ENCODE results near the gene ZDHHC3. TPM values are rescaled to one million over a fixed set of nuclear protein-coding genes. Genes with fewer than 3 reads are reported as not detected.

The ZDHHC3 gene
- total RNA-seq, 1 experiment from 2014 or later = 58.0 TPM

DNA sequence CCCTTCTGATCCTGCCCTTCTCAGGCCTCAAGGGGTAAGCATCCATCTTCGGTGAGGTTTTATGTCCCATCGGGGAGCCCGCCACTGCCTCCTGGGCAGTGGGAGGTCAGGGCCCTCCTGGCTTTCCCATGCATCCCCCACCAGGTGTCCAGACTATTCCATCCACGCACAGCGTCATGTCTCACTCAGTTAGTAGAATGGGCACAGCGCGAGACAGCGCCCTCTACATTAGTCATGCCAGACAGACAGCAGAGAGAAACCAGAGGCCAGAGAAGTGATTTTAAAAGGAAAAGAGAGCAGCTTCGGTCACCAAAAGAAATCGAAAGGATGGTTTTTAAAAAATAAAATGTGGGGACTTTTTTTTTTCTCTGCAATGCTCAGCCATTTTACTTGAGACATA lies 49.8 kb downstream of the ZDHHC3 start (continued):
- TF ChIP-seq, protein P1, sequence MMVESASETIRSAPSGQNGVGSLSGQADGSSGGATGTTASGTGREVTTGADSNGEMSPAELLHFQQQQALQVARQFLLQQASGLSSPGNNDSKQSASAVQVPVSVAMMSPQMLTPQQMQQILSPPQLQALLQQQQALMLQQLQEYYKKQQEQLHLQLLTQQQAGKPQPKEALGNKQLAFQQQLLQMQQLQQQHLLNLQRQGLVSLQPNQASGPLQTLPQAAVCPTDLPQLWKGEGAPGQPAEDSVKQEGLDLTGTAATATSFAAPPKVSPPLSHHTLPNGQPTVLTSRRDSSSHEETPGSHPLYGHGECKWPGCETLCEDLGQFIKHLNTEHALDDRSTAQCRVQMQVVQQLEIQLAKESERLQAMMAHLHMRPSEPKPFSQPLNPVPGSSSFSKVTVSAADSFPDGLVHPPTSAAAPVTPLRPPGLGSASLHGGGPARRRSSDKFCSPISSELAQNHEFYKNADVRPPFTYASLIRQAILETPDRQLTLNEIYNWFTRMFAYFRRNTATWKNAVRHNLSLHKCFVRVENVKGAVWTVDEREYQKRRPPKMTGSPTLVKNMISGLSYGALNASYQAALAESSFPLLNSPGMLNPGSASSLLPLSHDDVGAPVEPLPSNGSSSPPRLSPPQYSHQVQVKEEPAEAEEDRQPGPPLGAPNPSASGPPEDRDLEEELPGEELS (CRISPR knock-in tag; IDR thresholded peaks at IDR 0.05) = no peak
- TF ChIP-seq, protein P2, sequence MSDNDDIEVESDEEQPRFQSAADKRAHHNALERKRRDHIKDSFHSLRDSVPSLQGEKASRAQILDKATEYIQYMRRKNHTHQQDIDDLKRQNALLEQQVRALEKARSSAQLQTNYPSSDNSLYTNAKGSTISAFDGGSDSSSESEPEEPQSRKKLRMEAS (CRISPR knock-in tag; IDR thresholded peaks at IDR 0.05) = no peak
- no peak for TF ChIP-seq ZNF232 (CRISPR knock-in tag; IDR thresholded peaks at IDR 0.05)
- TF ChIP-seq HMGA2 (CRISPR knock-in tag; IDR thresholded peaks at IDR 0.05) = no peak
- TF ChIP-seq EMX1 (CRISPR knock-in tag; IDR thresholded peaks at IDR 0.05) = no peak
- TF ChIP-seq NR3C1 (CRISPR knock-in tag; conservative IDR thresholded peaks at IDR 0.05; ENCODE audit: low read depth) = no peak
- TF ChIP-seq, protein P3, sequence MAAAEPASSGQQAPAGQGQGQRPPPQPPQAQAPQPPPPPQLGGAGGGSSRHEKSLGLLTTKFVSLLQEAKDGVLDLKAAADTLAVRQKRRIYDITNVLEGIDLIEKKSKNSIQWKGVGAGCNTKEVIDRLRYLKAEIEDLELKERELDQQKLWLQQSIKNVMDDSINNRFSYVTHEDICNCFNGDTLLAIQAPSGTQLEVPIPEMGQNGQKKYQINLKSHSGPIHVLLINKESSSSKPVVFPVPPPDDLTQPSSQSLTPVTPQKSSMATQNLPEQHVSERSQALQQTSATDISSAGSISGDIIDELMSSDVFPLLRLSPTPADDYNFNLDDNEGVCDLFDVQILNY (CRISPR knock-in tag; IDR thresholded peaks at IDR 0.05) = no peak
- TF ChIP-seq ZNF423 (CRISPR knock-in tag; IDR thresholded peaks at IDR 0.05) = no peak
- no peak for TF ChIP-seq ZNF317 (CRISPR knock-in tag; IDR thresholded peaks at IDR 0.05; ENCODE audit: borderline replicate concordance, low read depth)
- TF ChIP-seq, protein P4, sequence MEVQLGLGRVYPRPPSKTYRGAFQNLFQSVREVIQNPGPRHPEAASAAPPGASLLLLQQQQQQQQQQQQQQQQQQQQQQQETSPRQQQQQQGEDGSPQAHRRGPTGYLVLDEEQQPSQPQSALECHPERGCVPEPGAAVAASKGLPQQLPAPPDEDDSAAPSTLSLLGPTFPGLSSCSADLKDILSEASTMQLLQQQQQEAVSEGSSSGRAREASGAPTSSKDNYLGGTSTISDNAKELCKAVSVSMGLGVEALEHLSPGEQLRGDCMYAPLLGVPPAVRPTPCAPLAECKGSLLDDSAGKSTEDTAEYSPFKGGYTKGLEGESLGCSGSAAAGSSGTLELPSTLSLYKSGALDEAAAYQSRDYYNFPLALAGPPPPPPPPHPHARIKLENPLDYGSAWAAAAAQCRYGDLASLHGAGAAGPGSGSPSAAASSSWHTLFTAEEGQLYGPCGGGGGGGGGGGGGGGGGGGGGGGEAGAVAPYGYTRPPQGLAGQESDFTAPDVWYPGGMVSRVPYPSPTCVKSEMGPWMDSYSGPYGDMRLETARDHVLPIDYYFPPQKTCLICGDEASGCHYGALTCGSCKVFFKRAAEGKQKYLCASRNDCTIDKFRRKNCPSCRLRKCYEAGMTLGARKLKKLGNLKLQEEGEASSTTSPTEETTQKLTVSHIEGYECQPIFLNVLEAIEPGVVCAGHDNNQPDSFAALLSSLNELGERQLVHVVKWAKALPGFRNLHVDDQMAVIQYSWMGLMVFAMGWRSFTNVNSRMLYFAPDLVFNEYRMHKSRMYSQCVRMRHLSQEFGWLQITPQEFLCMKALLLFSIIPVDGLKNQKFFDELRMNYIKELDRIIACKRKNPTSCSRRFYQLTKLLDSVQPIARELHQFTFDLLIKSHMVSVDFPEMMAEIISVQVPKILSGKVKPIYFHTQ (CRISPR knock-in tag; IDR thresholded peaks at IDR 0.05) = no peak
- TF ChIP-seq, protein P5, sequence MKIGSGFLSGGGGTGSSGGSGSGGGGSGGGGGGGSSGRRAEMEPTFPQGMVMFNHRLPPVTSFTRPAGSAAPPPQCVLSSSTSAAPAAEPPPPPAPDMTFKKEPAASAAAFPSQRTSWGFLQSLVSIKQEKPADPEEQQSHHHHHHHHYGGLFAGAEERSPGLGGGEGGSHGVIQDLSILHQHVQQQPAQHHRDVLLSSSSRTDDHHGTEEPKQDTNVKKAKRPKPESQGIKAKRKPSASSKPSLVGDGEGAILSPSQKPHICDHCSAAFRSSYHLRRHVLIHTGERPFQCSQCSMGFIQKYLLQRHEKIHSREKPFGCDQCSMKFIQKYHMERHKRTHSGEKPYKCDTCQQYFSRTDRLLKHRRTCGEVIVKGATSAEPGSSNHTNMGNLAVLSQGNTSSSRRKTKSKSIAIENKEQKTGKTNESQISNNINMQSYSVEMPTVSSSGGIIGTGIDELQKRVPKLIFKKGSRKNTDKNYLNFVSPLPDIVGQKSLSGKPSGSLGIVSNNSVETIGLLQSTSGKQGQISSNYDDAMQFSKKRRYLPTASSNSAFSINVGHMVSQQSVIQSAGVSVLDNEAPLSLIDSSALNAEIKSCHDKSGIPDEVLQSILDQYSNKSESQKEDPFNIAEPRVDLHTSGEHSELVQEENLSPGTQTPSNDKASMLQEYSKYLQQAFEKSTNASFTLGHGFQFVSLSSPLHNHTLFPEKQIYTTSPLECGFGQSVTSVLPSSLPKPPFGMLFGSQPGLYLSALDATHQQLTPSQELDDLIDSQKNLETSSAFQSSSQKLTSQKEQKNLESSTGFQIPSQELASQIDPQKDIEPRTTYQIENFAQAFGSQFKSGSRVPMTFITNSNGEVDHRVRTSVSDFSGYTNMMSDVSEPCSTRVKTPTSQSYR (CRISPR knock-in tag; IDR thresholded peaks at IDR 0.05) = no peak
- TF ChIP-seq, protein P6, sequence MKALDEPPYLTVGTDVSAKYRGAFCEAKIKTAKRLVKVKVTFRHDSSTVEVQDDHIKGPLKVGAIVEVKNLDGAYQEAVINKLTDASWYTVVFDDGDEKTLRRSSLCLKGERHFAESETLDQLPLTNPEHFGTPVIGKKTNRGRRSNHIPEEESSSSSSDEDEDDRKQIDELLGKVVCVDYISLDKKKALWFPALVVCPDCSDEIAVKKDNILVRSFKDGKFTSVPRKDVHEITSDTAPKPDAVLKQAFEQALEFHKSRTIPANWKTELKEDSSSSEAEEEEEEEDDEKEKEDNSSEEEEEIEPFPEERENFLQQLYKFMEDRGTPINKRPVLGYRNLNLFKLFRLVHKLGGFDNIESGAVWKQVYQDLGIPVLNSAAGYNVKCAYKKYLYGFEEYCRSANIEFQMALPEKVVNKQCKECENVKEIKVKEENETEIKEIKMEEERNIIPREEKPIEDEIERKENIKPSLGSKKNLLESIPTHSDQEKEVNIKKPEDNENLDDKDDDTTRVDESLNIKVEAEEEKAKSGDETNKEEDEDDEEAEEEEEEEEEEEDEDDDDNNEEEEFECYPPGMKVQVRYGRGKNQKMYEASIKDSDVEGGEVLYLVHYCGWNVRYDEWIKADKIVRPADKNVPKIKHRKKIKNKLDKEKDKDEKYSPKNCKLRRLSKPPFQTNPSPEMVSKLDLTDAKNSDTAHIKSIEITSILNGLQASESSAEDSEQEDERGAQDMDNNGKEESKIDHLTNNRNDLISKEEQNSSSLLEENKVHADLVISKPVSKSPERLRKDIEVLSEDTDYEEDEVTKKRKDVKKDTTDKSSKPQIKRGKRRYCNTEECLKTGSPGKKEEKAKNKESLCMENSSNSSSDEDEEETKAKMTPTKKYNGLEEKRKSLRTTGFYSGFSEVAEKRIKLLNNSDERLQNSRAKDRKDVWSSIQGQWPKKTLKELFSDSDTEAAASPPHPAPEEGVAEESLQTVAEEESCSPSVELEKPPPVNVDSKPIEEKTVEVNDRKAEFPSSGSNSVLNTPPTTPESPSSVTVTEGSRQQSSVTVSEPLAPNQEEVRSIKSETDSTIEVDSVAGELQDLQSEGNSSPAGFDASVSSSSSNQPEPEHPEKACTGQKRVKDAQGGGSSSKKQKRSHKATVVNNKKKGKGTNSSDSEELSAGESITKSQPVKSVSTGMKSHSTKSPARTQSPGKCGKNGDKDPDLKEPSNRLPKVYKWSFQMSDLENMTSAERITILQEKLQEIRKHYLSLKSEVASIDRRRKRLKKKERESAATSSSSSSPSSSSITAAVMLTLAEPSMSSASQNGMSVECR (CRISPR knock-in tag; IDR thresholded peaks at IDR 0.05; ENCODE audit: borderline replicate concordance) = no peak

DNA sequence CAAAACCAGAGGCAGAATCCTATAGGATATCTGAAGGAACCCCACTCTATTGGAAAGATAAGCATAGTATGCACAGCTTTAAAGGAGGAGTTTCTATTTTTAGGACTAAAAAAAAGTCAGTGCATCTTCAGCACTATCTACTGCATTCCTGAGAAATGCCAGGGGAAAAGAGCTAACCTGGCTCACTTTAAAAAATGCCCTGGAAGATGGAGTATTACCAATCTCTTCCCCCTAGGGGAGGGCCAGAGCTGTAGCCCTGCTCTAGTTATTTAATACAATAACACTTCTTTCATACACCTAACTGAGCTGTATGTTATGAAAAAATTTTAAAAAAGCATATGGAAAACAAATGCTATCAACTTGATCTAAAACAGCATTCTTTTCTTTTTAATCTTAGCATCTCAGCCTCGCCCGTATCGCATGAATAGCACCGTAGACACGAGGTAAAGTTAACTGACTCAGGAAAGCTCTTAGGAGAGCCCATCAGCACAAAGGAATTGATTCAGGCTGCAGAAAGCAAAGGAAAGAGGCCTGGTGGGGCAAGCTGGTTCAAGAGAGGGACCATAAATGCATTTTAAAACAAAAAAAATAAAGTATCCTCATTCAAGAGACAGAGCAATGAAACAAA lies 51.4 kb downstream of the ZDHHC3 start:
- POLR2A ChIA-PET = no interaction called here
- CTCF ChIA-PET = interaction anchor here (2.4 kb wide), 1 partner anchor 10 kb away, joined by 16 read pairs; no protein-coding TSS in a partner anchor
- H3K4me1 Mint-ChIP-seq = no peaks in the 10 kb centered on the region
- H3K27ac Mint-ChIP-seq = no peak overlapping the region
- ATAC-seq = no peak
- no peaks in the 10 kb centered on the region for H3K27me3 Mint-ChIP-seq (ENCODE audit: low read depth)
- peaks cover 16% of the 10 kb centered on the region for H3K36me3 Mint-ChIP-seq
- no peak for DNase-seq (ENCODE audit: low spot score)
- no peak overlapping the region for H3K4me3 Mint-ChIP-seq
- no peaks in the 10 kb centered on the region for H3K9me3 Mint-ChIP-seq
- TF ChIP-seq, protein P7, sequence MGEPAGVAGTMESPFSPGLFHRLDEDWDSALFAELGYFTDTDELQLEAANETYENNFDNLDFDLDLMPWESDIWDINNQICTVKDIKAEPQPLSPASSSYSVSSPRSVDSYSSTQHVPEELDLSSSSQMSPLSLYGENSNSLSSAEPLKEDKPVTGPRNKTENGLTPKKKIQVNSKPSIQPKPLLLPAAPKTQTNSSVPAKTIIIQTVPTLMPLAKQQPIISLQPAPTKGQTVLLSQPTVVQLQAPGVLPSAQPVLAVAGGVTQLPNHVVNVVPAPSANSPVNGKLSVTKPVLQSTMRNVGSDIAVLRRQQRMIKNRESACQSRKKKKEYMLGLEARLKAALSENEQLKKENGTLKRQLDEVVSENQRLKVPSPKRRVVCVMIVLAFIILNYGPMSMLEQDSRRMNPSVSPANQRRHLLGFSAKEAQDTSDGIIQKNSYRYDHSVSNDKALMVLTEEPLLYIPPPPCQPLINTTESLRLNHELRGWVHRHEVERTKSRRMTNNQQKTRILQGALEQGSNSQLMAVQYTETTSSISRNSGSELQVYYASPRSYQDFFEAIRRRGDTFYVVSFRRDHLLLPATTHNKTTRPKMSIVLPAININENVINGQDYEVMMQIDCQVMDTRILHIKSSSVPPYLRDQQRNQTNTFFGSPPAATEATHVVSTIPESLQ (CRISPR knock-in tag; IDR thresholded peaks at IDR 0.05) = no peak
- TF ChIP-seq SMAD4 (CRISPR knock-in tag; IDR thresholded peaks at IDR 0.05) = no peak
- no peak for TF ChIP-seq ZNF423 (CRISPR knock-in tag; IDR thresholded peaks at IDR 0.05)
- TF ChIP-seq, protein P8, sequence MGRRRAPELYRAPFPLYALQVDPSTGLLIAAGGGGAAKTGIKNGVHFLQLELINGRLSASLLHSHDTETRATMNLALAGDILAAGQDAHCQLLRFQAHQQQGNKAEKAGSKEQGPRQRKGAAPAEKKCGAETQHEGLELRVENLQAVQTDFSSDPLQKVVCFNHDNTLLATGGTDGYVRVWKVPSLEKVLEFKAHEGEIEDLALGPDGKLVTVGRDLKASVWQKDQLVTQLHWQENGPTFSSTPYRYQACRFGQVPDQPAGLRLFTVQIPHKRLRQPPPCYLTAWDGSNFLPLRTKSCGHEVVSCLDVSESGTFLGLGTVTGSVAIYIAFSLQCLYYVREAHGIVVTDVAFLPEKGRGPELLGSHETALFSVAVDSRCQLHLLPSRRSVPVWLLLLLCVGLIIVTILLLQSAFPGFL (CRISPR knock-in tag; IDR thresholded peaks at IDR 0.05; ENCODE audit: borderline replicate concordance) = no peak
- TF ChIP-seq, protein P2 (CRISPR knock-in tag; IDR thresholded peaks at IDR 0.05) = no peak
- TF ChIP-seq, protein P9, sequence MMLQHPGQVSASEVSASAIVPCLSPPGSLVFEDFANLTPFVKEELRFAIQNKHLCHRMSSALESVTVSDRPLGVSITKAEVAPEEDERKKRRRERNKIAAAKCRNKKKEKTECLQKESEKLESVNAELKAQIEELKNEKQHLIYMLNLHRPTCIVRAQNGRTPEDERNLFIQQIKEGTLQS (CRISPR knock-in tag; conservative IDR thresholded peaks at IDR 0.05) = no peak
- no peak for TF ChIP-seq OVOL2 (CRISPR knock-in tag; IDR thresholded peaks at IDR 0.05; ENCODE audit: borderline replicate concordance)
